SKM-1 treated with dmso at 0.1 percent for 144 hours (cell line): ENCODE measurements around the gene OR10G2.
"Not testable (repeated sequence)": the region's sequence is repeated elsewhere in the genome, so short reads cannot be mapped to it uniquely, and the experiment has no call there.

Experiments
- DNase-seq: peaks from one replicate; lab custom pipeline; 2025; ENCODE audit not compliant: unreplicated experiment; lab: John Stamatoyannopoulos, UW

The OR10G2 gene, protein sequence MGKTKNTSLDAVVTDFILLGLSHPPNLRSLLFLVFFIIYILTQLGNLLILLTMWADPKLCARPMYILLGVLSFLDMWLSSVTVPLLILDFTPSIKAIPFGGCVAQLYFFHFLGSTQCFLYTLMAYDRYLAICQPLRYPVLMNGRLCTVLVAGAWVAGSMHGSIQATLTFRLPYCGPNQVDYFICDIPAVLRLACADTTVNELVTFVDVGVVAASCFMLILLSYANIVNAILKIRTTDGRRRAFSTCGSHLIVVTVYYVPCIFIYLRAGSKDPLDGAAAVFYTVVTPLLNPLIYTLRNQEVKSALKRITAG

DNA sequence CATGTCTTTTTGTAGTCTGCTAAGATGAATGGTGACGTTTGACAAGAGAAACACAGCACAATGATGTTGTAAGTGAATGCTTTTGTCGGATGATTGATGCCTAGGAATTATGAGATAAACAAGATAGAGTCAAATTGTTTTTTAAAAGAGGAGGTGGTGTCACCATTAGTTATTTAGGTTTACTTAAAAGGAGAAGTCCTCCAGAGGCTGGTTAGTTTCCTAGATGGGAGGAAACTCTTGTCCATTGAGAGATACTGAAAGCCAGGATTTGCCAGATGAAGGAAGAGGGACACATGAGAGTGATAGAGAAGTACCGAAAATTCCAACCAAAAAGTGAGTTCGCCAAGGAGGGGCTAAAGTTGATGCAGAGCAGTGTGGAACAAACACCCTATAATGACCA is at the start of gene OR10G2:
TSS of gene OR10G2 (minus strand) at position 101 of the 400 bp plus-strand sequence. CDS start at position 3, 98 bp downstream.
- no peak for DNase-seq

DNA sequence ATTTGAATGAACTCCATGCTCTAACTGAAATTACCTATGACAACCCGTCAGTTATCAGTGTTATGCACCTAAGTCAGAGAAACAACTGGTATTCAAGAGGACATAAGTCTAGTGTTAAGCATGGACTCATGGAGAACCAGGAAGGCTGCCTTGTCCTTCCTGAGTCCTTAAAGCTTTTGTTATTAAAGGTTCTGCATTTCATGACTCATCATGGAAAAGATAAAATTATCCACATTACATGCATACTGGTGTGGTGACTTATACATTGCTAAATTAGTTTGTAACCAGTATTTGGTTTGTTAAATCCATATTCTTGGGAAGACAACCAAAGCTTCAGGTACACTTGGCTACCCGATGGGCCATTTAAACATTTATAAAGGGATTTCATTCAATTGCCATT is 45.3 kb upstream of the OR10G2 start:
- no peak for DNase-seq

DNA sequence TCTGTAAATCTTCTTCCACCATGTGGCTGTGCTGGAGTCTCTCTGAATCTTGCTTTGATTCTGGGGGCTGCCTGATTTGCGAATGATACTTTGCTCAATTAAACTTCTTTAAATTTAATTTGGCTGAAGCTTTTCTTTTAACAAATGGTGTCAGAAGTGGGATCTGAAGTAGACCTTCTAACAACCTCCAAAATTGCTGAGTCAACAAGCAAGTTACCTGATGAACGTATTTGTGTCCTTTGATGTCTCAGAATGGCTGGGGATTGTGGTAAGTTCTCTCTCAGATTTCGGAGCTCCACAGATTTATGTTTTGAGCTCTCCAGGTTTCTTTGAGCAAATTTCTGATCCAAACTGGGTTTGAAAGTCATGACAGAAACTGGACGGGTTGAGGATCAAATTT is 40.8 kb upstream of the OR10G2 start:
- DNase-seq, result no peak

DNA sequence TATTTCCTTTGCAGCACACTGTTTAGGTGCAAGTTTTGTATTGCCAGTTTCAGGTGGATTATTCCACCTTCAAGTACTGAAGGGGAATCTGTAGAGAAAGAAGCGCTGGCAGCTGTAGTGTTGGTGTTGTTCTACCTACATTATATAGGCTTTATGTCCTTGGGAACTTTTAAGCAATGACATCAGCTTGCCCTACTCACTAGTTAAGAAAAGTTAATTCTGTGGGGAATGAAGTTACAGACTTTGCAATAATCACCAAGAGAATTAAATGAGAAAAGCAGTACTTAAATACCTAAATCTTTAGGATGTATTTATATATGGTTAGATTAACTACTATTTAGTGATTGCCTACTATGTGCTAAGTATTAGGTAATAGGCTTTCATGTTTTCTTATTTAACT is 39.0 kb upstream of the OR10G2 start, which contains the start of gene OR4E1:
TSS of gene OR4E1 (minus strand) at position 101 of the 400 bp plus-strand sequence. CDS start 2,883 bp downstream, outside the sequence.
- no peak for DNase-seq

DNA sequence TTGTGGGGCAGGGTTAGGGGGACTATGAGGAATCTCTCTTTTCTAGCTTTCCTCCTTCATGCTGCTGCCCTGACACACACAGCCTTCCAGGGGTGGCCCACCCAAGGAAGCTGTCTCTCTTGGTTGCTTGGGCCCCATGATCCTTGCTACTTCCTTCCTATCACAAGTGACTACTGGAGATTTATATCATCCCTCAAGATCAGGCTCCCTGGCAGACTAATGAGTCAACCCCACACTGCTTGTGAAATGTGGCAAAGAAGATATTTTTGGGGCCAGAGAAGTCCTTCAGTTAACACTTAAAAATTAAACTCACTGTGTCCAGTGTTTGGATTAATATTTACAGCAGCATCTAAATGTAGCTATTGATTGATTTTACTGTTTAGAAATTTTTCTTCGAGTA is 37.4 kb upstream of the OR10G2 start:
- DNase-seq, result no peak

DNA sequence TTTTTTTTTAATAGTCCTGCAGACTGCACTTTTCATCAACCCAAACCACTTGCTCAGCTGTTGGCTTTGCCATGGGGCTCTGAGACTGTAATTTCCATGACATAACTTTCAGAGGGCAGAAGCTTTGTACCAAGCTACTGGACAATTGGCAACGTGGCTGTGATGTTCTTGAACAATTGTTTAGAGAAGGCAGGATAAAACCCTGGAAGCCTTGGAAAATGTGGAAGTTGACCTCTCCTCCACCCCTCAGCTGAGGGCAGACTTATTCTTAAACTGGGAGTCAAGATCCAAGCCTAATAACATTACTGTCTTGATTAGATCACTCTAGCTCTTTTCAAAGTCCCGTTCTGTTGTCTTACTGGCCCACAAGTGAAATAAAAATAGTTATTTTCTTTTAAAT is 36.6 kb upstream of the OR10G2 start:
- no peak for DNase-seq

DNA sequence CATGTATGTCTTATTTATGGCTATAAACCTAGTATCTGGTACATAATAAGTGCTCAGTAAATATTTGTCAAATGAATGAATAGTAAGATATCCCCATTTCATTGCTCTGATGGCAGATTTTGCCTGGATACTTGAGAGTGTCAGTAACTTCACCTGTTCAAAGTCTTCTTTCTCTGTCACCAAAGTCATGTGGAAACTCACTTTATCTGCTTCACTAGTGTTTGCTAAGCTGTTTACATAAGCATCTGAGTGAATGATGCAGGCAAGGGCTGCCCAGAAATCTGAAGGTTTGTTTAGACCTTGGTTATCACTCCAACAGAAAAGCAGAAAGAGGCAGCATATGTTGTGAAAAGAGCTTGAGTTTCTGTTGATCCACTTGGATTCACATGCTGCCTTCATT is 34.5 kb upstream of the OR10G2 start:
- no peak for DNase-seq

DNA sequence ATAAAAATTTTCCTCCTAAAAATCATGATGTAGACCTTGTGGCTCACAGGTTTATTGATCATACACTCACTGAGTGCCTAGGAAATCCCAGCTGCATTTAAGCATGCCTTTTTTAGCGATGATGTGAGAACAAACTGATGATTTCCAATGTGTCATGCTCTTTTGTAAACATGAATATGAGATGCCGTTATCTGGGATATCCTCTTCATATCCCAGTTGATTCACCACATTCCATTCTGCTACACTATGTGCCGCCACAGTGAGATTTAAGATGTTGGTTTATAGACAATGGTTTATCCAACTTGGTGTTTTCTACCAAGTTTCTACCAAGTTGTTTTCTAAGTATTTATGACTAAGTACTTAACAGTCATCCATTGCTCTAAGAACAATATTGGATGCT is 33.6 kb upstream of the OR10G2 start:
- no peak for DNase-seq

DNA sequence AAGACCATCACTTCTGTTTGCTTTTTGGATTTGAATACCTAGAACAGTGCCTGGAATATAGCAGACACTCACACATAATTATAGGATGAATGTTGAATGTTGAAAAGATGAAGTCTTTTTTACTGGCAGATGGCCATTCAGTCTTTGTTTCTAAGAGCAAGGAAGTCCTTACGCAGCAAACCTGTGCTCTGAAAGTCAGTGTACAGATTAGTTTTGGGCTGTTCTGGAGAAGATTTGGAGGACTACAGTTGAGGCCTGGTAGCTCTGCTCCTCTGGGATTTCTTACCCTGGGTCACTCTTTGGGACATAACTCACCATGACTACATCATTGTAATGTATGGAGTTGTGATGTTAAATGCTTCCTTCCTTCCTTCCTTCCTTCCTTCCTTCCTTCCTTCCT is 22.2 kb upstream of the OR10G2 start:
- no peak for DNase-seq

DNA sequence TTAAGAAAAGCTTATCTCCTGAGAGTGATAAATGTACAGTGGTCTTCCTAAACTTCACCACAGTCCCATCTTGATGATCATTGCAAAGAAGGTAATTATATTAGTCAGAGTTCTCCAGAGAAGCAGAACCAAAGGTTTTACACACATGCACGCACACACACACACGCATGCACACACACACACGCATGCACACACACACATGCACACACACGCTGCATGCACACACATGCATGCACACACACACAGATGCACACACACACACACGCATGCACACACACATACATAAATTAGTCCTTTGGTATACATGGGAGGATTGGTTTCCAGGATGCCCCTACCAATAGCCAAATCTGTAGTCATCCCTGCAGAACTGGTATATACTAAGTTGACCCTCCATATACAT is 19.5 kb upstream of the OR10G2 start:
- no peak for DNase-seq

DNA sequence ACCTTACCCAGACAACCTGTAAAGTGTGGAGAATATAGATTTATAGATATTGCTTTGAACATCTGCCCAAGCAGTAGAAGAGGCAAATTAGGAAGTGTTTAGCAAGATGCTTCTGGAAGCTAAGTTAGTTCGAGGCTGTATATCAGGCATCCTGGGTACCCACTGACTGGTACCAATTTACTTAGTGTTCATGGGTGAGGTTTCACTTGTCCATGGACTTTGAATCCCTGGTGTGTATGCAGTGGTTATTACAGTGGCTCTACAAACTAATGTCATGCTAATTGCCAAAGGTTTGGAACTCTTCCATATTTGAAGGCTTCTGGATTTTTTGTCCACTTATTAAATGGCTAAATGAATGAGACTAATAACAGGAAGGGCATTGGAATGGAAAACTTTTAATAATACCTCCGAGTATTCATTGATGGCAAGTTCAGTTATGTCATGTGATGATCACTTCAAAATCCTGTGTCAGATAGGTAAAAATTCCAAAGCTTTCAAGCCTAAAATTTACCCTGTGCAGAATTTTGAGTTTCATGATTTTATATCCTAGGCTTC is 18.7 kb upstream of the OR10G2 start, which contains the start of gene OR4E2:
TSS of gene OR4E2 (plus strand) at position 505 of the 555 bp plus-strand sequence. CDS start 11,248 bp downstream, outside the sequence.
- DNase-seq, result no peak

DNA sequence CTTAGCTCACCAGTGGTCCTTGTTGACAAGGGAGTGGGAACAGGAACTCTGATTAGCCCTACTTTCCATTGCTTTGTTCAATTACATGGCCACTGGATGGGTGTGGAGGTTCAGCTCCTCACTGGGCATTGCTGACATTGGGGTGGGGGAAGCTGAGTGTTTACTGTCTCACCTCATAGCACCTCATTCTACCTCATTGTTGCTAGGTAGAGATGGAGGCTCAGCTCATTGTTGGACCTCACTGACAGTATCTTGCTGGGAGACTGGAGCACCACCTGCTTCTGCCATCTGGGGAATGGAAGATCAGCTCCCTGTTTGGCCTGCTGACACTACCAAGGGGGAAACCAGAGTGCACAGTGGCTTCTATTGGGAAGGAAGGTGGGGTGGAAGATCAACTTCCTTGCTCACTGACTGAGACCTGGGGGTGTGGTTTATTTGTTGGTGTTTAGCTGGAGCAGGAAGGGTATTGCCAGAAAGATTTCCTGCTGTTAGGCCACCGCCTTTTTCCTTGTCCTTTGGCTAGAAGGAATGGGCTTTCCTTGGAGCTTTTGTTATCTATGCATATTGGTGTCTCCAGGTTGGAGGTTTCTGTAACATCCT is 17.6 kb upstream of the OR10G2 start:
- DNase-seq, result no peak

DNA sequence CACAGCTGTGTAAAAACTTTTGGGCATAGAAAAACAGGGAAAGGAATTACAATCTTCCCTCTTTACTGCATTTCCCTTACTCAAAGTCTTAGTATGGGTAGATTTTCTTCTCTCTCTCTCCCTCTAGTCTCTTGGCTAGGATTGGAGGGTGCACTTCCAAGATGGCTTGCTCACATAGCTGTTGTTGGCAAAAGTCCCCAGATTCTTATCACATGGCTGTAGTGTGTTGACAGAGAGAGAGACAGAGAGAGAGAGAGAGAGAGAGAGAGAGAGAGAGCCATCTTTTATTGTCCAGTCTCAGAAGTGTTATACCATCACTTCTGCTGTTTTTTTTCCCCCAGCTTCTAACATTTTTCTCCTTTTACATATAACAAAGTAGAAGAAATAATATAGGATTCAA is 12.6 kb upstream of the OR10G2 start:
- DNase-seq, result no peak

DNA sequence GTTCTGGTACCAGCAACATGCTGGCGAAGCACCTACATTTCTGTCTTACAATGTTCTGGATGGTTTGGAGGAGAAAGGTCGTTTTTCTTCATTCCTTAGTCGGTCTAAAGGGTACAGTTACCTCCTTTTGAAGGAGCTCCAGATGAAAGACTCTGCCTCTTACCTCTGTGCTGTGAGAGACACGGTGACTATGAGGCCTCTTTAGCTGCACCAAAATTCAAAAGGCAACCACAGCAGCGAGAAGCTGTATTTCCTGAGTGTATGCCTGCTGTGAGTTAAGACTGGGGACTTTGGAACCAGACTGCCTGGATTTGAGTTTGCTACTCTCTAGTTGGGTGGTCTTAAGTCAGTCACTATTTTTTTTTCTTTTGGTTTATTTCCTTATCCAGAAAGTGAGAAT is 8.7 kb upstream of the OR10G2 start:
- DNase-seq, result no peak

DNA sequence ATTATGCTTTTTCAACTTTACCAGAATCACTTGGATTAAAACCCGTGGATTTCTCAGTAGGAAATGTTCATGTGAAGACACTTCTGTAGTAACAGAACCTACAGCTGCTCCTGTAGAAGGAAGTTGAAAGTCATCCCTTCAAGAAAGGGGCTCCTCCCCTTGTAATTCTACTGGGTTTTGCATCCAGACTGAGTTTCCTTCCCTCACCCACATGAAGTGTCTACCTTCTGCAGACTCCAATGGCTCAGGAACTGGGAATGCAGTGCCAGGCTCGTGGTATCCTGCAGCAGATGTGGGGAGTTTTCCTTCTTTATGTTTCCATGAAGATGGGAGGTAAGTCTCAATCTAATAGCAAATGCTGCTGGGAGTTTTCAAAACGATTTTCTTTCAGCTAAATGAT is 7.9 kb upstream of the OR10G2 start:
- DNase-seq, result no peak

DNA sequence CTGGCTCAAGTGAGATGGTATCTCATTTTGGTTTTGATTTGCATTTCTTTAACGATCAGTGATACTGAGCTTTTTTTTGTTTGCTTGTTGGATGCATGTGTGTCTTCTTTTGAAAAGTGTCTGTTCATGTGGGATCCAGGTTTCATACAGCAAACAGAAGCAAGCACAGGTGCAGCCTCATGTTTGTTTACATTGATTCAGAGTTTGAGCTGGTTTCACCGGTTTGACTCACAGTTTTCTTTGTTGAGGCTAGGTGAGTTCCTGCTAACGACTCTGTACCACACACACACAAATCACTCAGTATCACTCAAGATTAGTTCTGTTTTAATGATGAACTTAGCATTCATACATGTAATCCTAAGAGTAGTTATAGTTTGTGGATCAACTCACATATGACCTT is 3.7 kb downstream of the OR10G2 start:
- no peak for DNase-seq

DNA sequence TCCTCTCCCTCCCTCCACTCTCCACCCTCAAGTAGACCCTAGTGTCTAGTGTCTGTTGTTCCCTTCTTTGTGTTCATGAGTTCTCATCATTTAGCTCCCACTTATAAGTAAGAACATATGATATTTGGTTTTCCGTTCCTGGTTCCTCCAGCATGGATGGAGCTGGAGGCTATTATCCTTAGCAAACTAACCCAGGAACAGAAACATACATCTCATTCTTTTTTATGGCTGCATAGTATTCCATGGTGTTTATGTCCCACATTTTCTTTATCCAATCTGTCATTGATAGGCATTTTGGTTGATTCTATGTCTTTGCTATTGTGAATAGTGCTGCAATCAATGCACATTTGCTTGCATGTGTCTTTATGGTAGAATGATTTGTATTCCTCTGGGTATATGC is 4.2 kb downstream of the OR10G2 start:
- not testable (repeated sequence) for DNase-seq

DNA sequence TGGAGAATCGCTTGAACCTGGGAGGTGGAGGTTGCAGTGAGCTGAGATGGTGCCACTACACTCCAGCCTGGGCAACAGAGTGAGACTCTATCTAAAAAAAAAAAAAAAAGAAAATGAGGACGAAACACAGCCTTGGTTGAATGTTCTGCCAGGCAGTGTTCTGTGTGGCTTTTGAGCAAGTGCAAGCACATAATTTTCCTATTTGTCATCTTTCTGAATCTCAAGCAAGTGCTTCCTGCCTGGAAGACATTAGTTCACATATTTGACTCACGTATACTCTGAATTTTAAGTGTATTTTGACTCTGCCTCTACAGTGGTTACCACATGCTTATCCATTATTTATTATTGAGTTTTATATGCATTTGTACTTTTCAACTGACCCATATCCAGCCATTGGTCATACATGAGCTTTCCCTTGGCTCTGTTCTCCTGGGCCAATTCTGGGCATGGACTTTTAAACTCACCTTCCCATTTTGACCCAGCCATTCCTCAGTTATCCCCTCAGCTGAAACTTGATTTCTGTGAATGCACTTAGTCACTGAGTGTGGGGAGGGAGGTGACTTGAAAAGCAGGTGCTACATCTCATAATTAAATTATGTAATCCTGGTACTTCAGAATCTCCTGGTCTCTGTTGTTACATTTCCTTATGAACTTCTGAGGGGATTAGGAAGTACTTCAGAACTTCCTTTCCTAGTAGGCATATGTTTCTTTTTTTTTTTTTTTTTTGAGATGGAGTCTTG is 8.1 kb downstream of the OR10G2 start:
- DNase-seq, result no peak

DNA sequence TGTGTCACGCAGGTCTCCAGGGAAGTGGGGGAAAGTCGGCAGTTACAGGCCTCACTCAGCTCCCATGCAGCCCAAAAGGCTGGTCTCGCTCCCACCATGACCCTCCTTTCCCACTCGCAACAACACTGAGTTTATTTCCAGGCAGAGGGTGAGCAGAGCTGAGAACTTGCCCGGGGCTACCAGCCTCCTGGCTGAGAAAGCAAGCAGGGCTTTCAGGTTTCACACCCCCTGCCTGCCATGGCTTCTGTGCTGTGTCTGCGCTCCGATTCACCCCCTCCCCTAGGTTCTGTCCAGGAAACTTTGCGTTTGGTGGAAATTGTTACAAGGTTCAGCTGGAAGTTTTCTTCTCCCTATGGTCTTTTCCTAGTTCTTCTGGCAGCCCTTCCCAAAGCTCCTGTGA is 17.1 kb downstream of the OR10G2 start:
- no peak for DNase-seq

DNA sequence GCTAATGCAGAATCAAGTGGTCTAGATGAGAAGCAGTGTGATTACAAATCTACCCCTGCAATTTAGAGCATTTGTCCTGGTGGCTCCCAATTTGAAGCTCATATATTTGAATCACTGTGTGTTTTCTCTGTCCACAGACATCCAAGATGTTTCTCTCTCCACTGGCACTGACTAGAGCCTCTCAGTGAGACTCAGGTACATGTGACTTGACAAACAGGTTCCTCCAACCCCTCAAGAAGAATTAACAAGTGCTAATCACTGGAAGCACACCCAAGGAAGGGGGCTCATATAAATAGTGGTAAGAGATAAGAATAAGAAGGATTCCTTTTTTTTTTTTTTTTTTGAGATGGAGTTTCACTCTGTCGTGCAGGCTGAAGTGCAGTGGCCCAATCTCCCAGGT is 20.5 kb downstream of the OR10G2 start:
- no peak for DNase-seq

DNA sequence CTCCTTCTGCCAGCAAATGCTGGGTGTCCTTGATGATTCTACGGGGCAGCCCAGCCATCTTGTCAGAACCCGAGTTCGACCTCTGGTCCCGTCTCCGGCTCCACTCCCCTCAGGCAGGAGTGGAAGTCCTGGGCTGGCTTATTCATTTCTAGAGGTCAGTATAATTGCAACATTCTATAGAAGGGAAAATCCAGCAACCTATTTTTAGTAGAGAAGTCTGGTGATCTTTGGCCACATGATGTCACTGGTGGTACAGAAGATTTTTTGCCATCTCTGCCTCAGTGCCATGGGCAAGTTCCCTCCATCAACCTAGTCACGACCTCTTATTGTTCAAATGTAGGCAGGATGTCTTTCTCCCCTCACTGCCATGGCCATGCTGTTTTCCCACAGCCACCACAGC is 22.4 kb downstream of the OR10G2 start:
- DNase-seq, result no peak

DNA sequence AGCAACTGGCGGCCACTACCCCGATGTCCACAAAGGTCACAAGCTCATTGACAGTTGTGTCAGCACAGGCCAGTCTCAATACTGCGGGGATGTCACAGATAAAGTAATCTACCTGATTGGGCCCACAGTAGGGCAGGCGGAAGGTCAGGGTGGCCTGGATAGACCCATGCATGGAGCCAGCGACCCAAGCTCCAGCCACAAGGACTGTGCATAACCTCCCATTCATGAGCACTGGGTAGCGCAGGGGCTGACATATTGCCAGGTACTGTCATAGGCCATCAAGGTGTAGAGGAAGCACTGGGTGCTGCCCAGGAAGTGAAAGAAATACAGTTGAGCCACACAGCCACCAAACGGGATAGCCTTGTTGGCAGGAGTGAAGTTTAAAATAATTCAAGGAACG is 32.6 kb downstream of the OR10G2 start:
- not testable (repeated sequence) for DNase-seq
